Globus pallidus (tissue), 1 donor: ENCODE measurements around the gene RIMKLB.
"Not testable (repeated sequence)": the region's sequence is repeated elsewhere in the genome, so short reads cannot be mapped to it uniquely, and the experiment has no call there.

Experiments used
- DNase-seq: peaks from one replicate; pipeline ENCODE4 v3.0.0-alpha.2; 2015; ENCODE audit warnings: low spot score

Gene RIMKLB

GRCh38 chr12:8692573-8692972, 5.2 kb upstream of the RIMKLB start:
- peak; percentile 59 for DNase-seq

GRCh38 chr12:8695116-8695515, 2.7 kb upstream of the RIMKLB start:
- DNase-seq: no peak

- DNase-seq: no peak
Measured at GRCh38 chr12:8696442-8697090, 1.2 kb upstream of the RIMKLB start.

GRCh38 chr12:8697120-8697475, 693 bp upstream of the RIMKLB start:
- DNase-seq: no peak

- DNase-seq: no peak
Measured at GRCh38 chr12:8698132-8698851, 501 bp downstream of the RIMKLB start.

GRCh38 chr12:8698879-8699278, 1.1 kb downstream of the RIMKLB start:
- no peak for DNase-seq

GRCh38 chr12:8699714-8700113, 1.9 kb downstream of the RIMKLB start:
- DNase-seq: no peak

- DNase-seq: no peak
Measured at GRCh38 chr12:8701046-8701660, 3.4 kb downstream of the RIMKLB start.

GRCh38 chr12:8702159-8702558, 4.4 kb downstream of the RIMKLB start:
- DNase-seq: no peak

GRCh38 chr12:8709124-8709830, 11.5 kb downstream of the RIMKLB start:
- no peak for DNase-seq

GRCh38 chr12:8712572-8712971, 14.8 kb downstream of the RIMKLB start:
- no peak for DNase-seq

- DNase-seq: no peak
Measured at GRCh38 chr12:8722286-8722800, 24.6 kb downstream of the RIMKLB start.

- no peak for DNase-seq
Measured at GRCh38 chr12:8734873-8735381, 37.1 kb downstream of the RIMKLB start.

- no peak for DNase-seq
Measured at GRCh38 chr12:8742501-8742900, 44.7 kb downstream of the RIMKLB start.

- not testable (repeated sequence) for DNase-seq
Measured at GRCh38 chr12:8743121-8743520, 45.3 kb downstream of the RIMKLB start.

- not testable (repeated sequence) for DNase-seq
Measured at GRCh38 chr12:8745631-8746030, 47.8 kb downstream of the RIMKLB start.

- DNase-seq: no peak
Measured at GRCh38 chr12:8746046-8746445, 48.3 kb downstream of the RIMKLB start.

- not testable (repeated sequence) for DNase-seq
Measured at GRCh38 chr12:8760076-8760475, 62.3 kb downstream of the RIMKLB start.

- DNase-seq: not testable (repeated sequence)
Measured at GRCh38 chr12:8762701-8763100, 64.9 kb downstream of the RIMKLB start.

GRCh38 chr12:8766121-8766520, 68.3 kb downstream of the RIMKLB start:
- not testable (repeated sequence) for DNase-seq

GRCh38 chr12:8770499-8770898, 72.7 kb downstream of the RIMKLB start:
- DNase-seq: no peak

- no peak for DNase-seq
Measured at GRCh38 chr12:8771072-8771471, 73.3 kb downstream of the RIMKLB start.
